PFSK-1 (cell line): Measurements from ENCODE around the gene DCTN1.

Experiments used
- FOXP2 ChIP-seq: optimal IDR thresholded peaks from 2 replicates; pipeline ENCODE3; 2011; ENCODE audit warnings: borderline replicate concordance, control low read depth, inconsistent platforms; ENCODE audit not compliant: insufficient read depth; ENCODE audit errors: extremely low read length, extremely low read depth
- POLR2AphosphoS5 ChIP-seq: IDR thresholded peaks from 2 replicates; pipeline ENCODE4 v1.6.1; 2012; ENCODE audit warnings: low read depth, mild to moderate bottlenecking, control low read depth, low read length, moderate library complexity
- REST ChIP-seq, 2 experiments: IDR thresholded peaks; 2 replicates each; pipeline versions ENCODE4 v1.6.1 to v1.8.0; 2011 to 2012; ENCODE audit warnings: low read depth in 2 of 2, low read length in 2 of 2, control low read depth in 1 of 2, inconsistent platforms in 1 of 2, mild to moderate bottlenecking in 1 of 2, moderate library complexity in 1 of 2; ENCODE audit not compliant: insufficient read depth in 1 of 2
- SIN3A ChIP-seq: IDR thresholded peaks from 2 replicates; pipeline ENCODE4 v1.6.1; 2012; ENCODE audit warnings: mild to moderate bottlenecking, low read length, moderate library complexity, borderline replicate concordance; ENCODE audit not compliant: insufficient read depth
- TAF1 ChIP-seq: IDR thresholded peaks from 2 replicates; pipeline ENCODE4 v1.6.1; 2012; ENCODE audit warnings: low read length, control low read depth, borderline replicate concordance; ENCODE audit not compliant: insufficient read depth

The DCTN1 gene

GRCh38 chr2:74406035-74406434 lies 25.9 kb upstream of the DCTN1 start:
- no peak for TF ChIP-seq FOXP2
- TF ChIP-seq SIN3A: no peak
- TF ChIP-seq REST (IDR thresholded peaks at IDR 0.05; ENCODE audit: insufficient read depth in 1 of 2, low read depth in 2 of 2, low read length in 2 of 2): no peak
- TF ChIP-seq TAF1: no peak
- TF ChIP-seq POLR2AphosphoS5: no peak

- TF ChIP-seq TAF1 (no peak), SIN3A (no peak), REST (IDR thresholded peaks at IDR 0.05; ENCODE audit: insufficient read depth in 1 of 2, low read depth in 2 of 2, low read length in 2 of 2) (no peak), FOXP2 (no peak), POLR2AphosphoS5 (no peak)
Observed at GRCh38 chr2:74401891-74402290, 21.8 kb upstream of the DCTN1 start.

DNA sequence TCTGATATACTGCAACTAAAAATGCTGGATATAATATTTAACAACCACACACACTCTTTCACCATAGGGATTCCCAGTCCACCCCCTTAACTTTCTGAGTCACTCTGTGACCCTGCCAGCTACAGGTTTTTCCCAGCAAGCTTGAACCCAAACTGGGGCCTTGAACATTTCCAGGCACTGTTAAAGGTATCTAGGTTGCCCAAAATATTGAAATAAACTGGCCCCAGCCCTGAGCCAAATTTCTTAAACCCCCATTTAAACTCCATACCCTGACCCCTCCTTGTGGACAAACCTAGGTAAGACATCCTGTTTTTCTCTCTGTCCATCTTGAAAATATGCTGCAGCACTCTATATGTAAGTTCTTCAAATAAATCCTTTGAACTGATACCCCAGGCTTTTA lies 19.7 kb upstream of the DCTN1 start:
- TF ChIP-seq TAF1: no peak
- no peak for TF ChIP-seq SIN3A
- TF ChIP-seq FOXP2: no peak
- no peak for TF ChIP-seq REST (IDR thresholded peaks at IDR 0.05; ENCODE audit: insufficient read depth in 1 of 2, low read depth in 2 of 2, low read length in 2 of 2)
- no peak for TF ChIP-seq POLR2AphosphoS5

GRCh38 chr2:74396149-74396548 lies 16.0 kb upstream of the DCTN1 start:
- TF ChIP-seq FOXP2 (no peak), POLR2AphosphoS5 (no peak), TAF1 (no peak), SIN3A (no peak), REST (IDR thresholded peaks at IDR 0.05; ENCODE audit: insufficient read depth in 1 of 2, low read depth in 2 of 2, low read length in 2 of 2) (no peak)

DNA sequence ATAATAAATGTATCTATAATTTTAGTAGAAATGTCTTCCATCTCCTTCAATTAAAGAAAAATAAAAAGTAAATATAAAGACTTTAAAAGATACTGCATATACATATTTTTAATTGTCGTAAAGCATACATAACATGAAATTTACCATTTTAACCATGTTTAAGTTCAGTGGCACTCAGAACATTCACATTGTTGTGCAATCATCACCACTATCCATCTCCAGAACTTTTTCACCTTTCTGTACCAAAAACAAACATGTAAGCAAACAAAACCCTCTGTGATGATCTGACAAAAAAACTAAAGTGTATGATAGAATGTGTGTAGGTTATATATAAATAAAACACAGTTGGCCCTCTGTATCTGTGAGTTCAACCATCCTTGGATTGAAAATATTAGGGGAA lies 13.4 kb upstream of the DCTN1 start:
- TF ChIP-seq POLR2AphosphoS5 (no peak), FOXP2 (no peak), REST (IDR thresholded peaks at IDR 0.05; ENCODE audit: insufficient read depth in 1 of 2, low read depth in 2 of 2, low read length in 2 of 2) (no peak), SIN3A (no peak), TAF1 (no peak)
